ENCODE measurements around the gene FNDC3A. TPM values are rescaled to one million over a fixed set of nuclear protein-coding genes. Genes with fewer than 3 reads are reported as not detected.

FNDC3A gene
- total RNA-seq, 1 donor: 122 TPM

GRCh38 chr13:49071341-49071937, 95.7 kb downstream of the FNDC3A start:
- DNase-seq (ENCODE audit: low read depth): peak; percentile 74
- no peak for TF ChIP-seq CTCF (IDR thresholded peaks at IDR 0.05; ENCODE audit: insufficient read depth, low read depth, low read length)
- no peak overlapping the region for H3K4me3 ChIP-seq (ENCODE audit: low read depth, low read length)

GRCh38 chr13:49082653-49083536, 107.2 kb downstream of the FNDC3A start:
- TF ChIP-seq CTCF (IDR thresholded peaks at IDR 0.05; ENCODE audit: insufficient read depth, low read depth, low read length): no peak
- DNase-seq (ENCODE audit: low read depth): peak; percentile 80
- H3K4me3 ChIP-seq (ENCODE audit: low read depth, low read length): no peak overlapping the region

- no peak overlapping the region for H3K4me3 ChIP-seq (ENCODE audit: low read depth, low read length)
- TF ChIP-seq CTCF (IDR thresholded peaks at IDR 0.05; ENCODE audit: insufficient read depth, low read depth, low read length): no peak
- DNase-seq (ENCODE audit: low read depth): no peak
Observed at GRCh38 chr13:49084961-49085360, 109.2 kb downstream of the FNDC3A start.

- H3K4me3 ChIP-seq (ENCODE audit: low read depth, low read length): no peak overlapping the region
- TF ChIP-seq CTCF (IDR thresholded peaks at IDR 0.05; ENCODE audit: insufficient read depth, low read depth, low read length): no peak
- peak; percentile 73 for DNase-seq (ENCODE audit: low read depth)
Observed at GRCh38 chr13:49086722-49087121, 111.0 kb downstream of the FNDC3A start.

- TF ChIP-seq CTCF (IDR thresholded peaks at IDR 0.05; ENCODE audit: insufficient read depth, low read depth, low read length): no peak
- no peak overlapping the region for H3K4me3 ChIP-seq (ENCODE audit: low read depth, low read length)
Observed at GRCh38 chr13:49093376-49093775, 117.7 kb downstream of the FNDC3A start.

GRCh38 chr13:49097374-49097773, 121.7 kb downstream of the FNDC3A start:
- H3K4me3 ChIP-seq (ENCODE audit: low read depth, low read length): no peak overlapping the region
- peak; percentile 81 for DNase-seq (ENCODE audit: low read depth)
- no peak for TF ChIP-seq CTCF (IDR thresholded peaks at IDR 0.05; ENCODE audit: insufficient read depth, low read depth, low read length)

More at GRCh38 chr13:49093376-49093775, 117.7 kb downstream of the FNDC3A start:
- DNase-seq (ENCODE audit: low read depth): no peak

Data from fibroblast of villous mesenchyme (primary cell).